ENCODE results near the gene LIN28B.

LIN28B gene

GRCh38 chr6:105019285-105019684 is 62.4 kb downstream of the LIN28B start:
- no peak for TF ChIP-seq ZFX (IDR thresholded peaks at IDR 0.05; ENCODE audit: borderline replicate concordance)
- no peak overlapping the region for H3K27ac ChIP-seq

DNA sequence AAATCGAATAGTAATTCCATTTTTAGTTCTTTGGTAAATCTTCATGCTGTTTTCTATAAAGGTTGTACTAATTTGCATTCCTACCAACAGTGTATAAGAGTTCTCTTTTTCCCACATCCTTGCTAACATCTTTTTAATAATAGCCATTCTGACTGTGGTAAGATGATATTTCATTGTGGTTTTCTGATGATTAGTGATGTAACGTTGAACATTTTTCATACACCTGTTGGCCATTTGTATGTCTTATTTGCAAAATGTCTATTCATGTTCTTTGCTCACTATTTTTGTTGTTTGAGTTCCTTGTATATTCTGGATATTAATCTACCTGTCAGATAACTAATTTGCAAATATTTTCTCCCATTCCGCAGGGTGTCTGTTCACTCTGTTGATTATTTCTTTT is 64.5 kb downstream of the LIN28B start:
- no peak for TF ChIP-seq ZFX (IDR thresholded peaks at IDR 0.05; ENCODE audit: borderline replicate concordance)
- TF ChIP-seq, protein P1, sequence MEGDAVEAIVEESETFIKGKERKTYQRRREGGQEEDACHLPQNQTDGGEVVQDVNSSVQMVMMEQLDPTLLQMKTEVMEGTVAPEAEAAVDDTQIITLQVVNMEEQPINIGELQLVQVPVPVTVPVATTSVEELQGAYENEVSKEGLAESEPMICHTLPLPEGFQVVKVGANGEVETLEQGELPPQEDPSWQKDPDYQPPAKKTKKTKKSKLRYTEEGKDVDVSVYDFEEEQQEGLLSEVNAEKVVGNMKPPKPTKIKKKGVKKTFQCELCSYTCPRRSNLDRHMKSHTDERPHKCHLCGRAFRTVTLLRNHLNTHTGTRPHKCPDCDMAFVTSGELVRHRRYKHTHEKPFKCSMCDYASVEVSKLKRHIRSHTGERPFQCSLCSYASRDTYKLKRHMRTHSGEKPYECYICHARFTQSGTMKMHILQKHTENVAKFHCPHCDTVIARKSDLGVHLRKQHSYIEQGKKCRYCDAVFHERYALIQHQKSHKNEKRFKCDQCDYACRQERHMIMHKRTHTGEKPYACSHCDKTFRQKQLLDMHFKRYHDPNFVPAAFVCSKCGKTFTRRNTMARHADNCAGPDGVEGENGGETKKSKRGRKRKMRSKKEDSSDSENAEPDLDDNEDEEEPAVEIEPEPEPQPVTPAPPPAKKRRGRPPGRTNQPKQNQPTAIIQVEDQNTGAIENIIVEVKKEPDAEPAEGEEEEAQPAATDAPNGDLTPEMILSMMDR (IDR thresholded peaks at IDR 0.05): no peak
- H3K27ac ChIP-seq: no peak overlapping the region

GRCh38 chr6:105022416-105022815 is 65.5 kb downstream of the LIN28B start:
- H3K27ac ChIP-seq: no peak overlapping the region
- TF ChIP-seq, protein P1 (IDR thresholded peaks at IDR 0.05): no peak
- TF ChIP-seq ZFX (IDR thresholded peaks at IDR 0.05; ENCODE audit: borderline replicate concordance): no peak

GRCh38 chr6:105024803-105025202 is 67.9 kb downstream of the LIN28B start:
- H3K27ac ChIP-seq: no peak overlapping the region
- no peak for TF ChIP-seq ZFX (IDR thresholded peaks at IDR 0.05; ENCODE audit: borderline replicate concordance)
- TF ChIP-seq, protein P1 (IDR thresholded peaks at IDR 0.05): no peak

- H3K27ac ChIP-seq: no peak overlapping the region
- TF ChIP-seq, protein P1 (IDR thresholded peaks at IDR 0.05): no peak
- no peak for TF ChIP-seq ZFX (IDR thresholded peaks at IDR 0.05; ENCODE audit: borderline replicate concordance)
These were observed 72.0 kb downstream of the LIN28B start for GRCh38 chr6:105028898-105029297.

GRCh38 chr6:105029581-105029980 is 72.7 kb downstream of the LIN28B start:
- TF ChIP-seq, protein P1 (IDR thresholded peaks at IDR 0.05): no peak
- TF ChIP-seq ZFX (IDR thresholded peaks at IDR 0.05; ENCODE audit: borderline replicate concordance): no peak
- no peak overlapping the region for H3K27ac ChIP-seq

DNA sequence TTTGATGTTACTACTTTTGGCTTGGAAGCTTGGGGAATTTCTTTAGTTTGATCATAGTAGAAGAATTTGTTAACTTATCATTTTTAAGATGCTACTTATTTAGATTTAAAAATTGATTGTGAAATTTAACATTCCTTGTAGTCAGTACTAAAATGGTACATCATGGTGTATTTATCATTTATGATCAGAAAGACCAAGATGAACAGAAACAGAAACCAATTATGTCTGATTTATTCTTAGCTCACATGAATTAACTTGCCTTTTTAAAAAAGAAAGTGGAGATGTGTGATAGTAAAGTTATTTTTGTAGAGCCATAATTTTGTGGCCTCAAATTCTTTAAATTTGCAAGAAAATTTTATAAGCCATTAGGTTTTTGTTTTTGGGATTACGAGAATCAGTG is 77.6 kb downstream of the LIN28B start:
- H3K27ac ChIP-seq: no peak overlapping the region
- TF ChIP-seq ZFX (IDR thresholded peaks at IDR 0.05; ENCODE audit: borderline replicate concordance): no peak
- TF ChIP-seq, protein P1 (IDR thresholded peaks at IDR 0.05): no peak

DNA sequence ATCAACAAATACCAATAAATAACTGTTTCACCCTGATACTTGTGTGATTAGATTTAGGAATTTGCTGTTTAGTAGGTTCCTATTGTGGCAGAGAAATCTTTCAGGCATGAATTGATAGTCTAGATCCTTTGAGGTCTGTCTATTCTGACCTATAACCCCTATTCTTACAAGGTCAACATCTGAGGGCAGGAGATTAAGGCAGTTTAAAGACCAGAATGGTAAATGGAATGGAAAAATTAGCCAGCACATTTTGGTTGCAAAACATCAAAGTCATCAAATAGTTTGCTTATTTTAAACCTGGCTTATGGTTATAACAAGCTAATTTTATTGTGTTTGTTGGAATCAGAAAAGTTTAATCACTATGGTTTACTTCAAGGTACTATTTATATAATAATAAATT is 78.4 kb downstream of the LIN28B start:
- no peak for TF ChIP-seq ZFX (IDR thresholded peaks at IDR 0.05; ENCODE audit: borderline replicate concordance)
- TF ChIP-seq, protein P1 (IDR thresholded peaks at IDR 0.05): no peak
- H3K27ac ChIP-seq: no peak overlapping the region
